HepG2 (cell line): ENCODE measurements around the gene LCA5. TPM values are rescaled to one million over a fixed set of nuclear protein-coding genes. Genes with fewer than 3 reads are reported as not detected.

Experiments used
- FOSL2 ChIP-seq: sonication (generic); formaldehyde crosslinking; IDR thresholded peaks from 2 replicates; pipeline ENCODE4 v1.4.0; 2020; ENCODE audit warnings: missing genetic modification reagents
- HOXA9 ChIP-seq: sonication (generic); formaldehyde crosslinking; IDR thresholded peaks from 2 replicates; pipeline ENCODE4 v1.8.1; 2022; ENCODE audit warnings: missing genetic modification reagents, mild to moderate bottlenecking, moderate library complexity, borderline replicate concordance
- IRF2 ChIP-seq: IDR thresholded peaks from 2 replicates; pipeline ENCODE4 v1.6.1; 2018; ENCODE audit warnings: missing genetic modification reagents, missing compliant biosample characterization
- NFRKB ChIP-seq: fragments of 450-650 bp; IDR thresholded peaks from 2 replicates; pipeline ENCODE4 v1.6.1; 2017
- NFYB ChIP-seq: sonication (generic); formaldehyde crosslinking; IDR thresholded peaks from 2 replicates; pipeline ENCODE4 v1.4.0; 2020; ENCODE audit warnings: missing genetic modification reagents
- NRL ChIP-seq: sonication (generic); formaldehyde crosslinking; IDR thresholded peaks from 2 replicates; pipeline ENCODE4 v1.5.0; 2020; ENCODE audit warnings: missing genetic modification reagents, mild to moderate bottlenecking, moderate library complexity, borderline replicate concordance
- RCOR2 ChIP-seq: IDR thresholded peaks from 2 replicates; pipeline ENCODE4 v1.6.1; 2016; ENCODE audit warnings: missing biosample characterization, missing genetic modification reagents
- SP2 ChIP-seq: sonication (generic); formaldehyde crosslinking; IDR thresholded peaks from 2 replicates; pipeline ENCODE4 v1.5.1; 2020; ENCODE audit warnings: mild to moderate bottlenecking, missing genetic modification reagents
- SPEN ChIP-seq: sonication (generic); formaldehyde crosslinking; IDR thresholded peaks from 2 replicates; pipeline ENCODE4 v1.5.1; 2020; ENCODE audit warnings: low read depth, mild to moderate bottlenecking, missing genetic modification reagents
- TIGD3 ChIP-seq: sonication (generic); formaldehyde crosslinking; IDR thresholded peaks from 2 replicates; pipeline ENCODE4 v1.5.1; 2020; ENCODE audit warnings: mild to moderate bottlenecking, missing genetic modification reagents, borderline replicate concordance
- TOPORS ChIP-seq: sonication (generic); formaldehyde crosslinking; IDR thresholded peaks from 2 replicates; pipeline ENCODE4 v1.8.0; 2023; ENCODE audit warnings: mild to moderate bottlenecking, missing genetic modification reagents
- ZFP41 ChIP-seq: sonication (generic); formaldehyde crosslinking; IDR thresholded peaks from 2 replicates; pipeline ENCODE4 v1.4.0; 2020; ENCODE audit warnings: mild to moderate bottlenecking, missing genetic modification reagents, borderline replicate concordance
- ZMYM3 ChIP-seq: sonication (generic); formaldehyde crosslinking; IDR thresholded peaks from 2 replicates; pipeline ENCODE4 v1.5.1; 2020; ENCODE audit warnings: mild to moderate bottlenecking, missing genetic modification reagents
- ZNF556 ChIP-seq: sonication (generic); formaldehyde crosslinking; IDR thresholded peaks from 2 replicates; pipeline ENCODE4 v1.4.0; 2020; ENCODE audit warnings: mild to moderate bottlenecking, missing genetic modification reagents, borderline replicate concordance
- ZNF766 ChIP-seq: sonication (generic); formaldehyde crosslinking; IDR thresholded peaks from 2 replicates; pipeline ENCODE4 v1.5.0; 2020; ENCODE audit warnings: missing genetic modification reagents, borderline replicate concordance
- ZSCAN30 ChIP-seq: sonication (generic); formaldehyde crosslinking; IDR thresholded peaks from 2 replicates; pipeline ENCODE4 v1.5.0; 2020; ENCODE audit warnings: mild to moderate bottlenecking, missing genetic modification reagents
- polyA plus RNA-seq, 8 experiments: library from polyadenylated mRNA; depleted of rRNA in 3 of 8; stranded (reverse) in 7 of 8; unstranded in 1 of 8; fragments of >200 nt; fragmentation: Illumina TruSeq in 4 of 8; extraction: Trizol in 4 of 8; gene quantifications; 2 replicates each; pipeline versions ENCODE4 v1.2.1 to v1.2.3, GENCODE V29; 2011 to 2016; ENCODE audit warnings: low read depth in 4 of 8, missing spikeins in 1 of 8, mixed read lengths in 1 of 8; ENCODE audit not compliant: insufficient read depth in 1 of 8
- total RNA-seq, 5 experiments: library from RNA; depleted of rRNA; stranded (reverse); fragments of >200 nt; fragmentation: Illumina TruSeq; extraction: Trizol; gene quantifications; 2 replicates each; pipeline ENCODE4 v1.2.3, GENCODE V29; 2016; ENCODE audit warnings: low read depth in 1 of 5
- TF ChIP-seq, protein P1 (sequence below): sonication (generic); formaldehyde crosslinking; IDR thresholded peaks from 2 replicates; pipeline ENCODE4 v1.8.1; 2023; ENCODE audit warnings: mild to moderate bottlenecking, missing genetic modification reagents
- TF ChIP-seq, protein P2 (sequence below), 2 experiments: sonication (generic) in 1 of 2; formaldehyde crosslinking in 1 of 2; IDR thresholded peaks; 2 replicates each; pipeline versions ENCODE4 v1.6.1 to v1.9.0; 2014 to 2022; ENCODE audit warnings: antibody characterized with exemption in 1 of 2, borderline replicate concordance in 1 of 2, inconsistent platforms in 1 of 2, low read depth in 1 of 2, missing genetic modification reagents in 1 of 2

LCA5 gene
- total and polyA plus RNA-seq, 2 of the 13 experiments (the other 11 are each of a cell fraction or from before 2014, with no cell fraction given): 0.84 to 4.6 TPM

GRCh38 chr6:79538106-79538971 lies 1.1 kb upstream of the LCA5 start (continued):
- TF ChIP-seq ZSCAN30 (CRISPR knock-in tag) (no peak), NFRKB (no peak), ZNF766 (CRISPR knock-in tag) (no peak), SP2 (no peak), NRL (CRISPR knock-in tag) (no peak), RCOR2 (CRISPR knock-in tag) (no peak), ZMYM3 (no peak), SPEN (CRISPR knock-in tag) (no peak), NFYB (CRISPR knock-in tag) (no peak), ZFP41 (no peak), HOXA9 (CRISPR knock-in tag) (no peak), IRF2 (no peak), TIGD3 (CRISPR knock-in tag) (no peak), TOPORS (0 out of 2 replicates have a peak, but pooled peaks have one; percentile 5), FOSL2 (no peak), ZNF556 (no peak)
- TF ChIP-seq, protein P1, sequence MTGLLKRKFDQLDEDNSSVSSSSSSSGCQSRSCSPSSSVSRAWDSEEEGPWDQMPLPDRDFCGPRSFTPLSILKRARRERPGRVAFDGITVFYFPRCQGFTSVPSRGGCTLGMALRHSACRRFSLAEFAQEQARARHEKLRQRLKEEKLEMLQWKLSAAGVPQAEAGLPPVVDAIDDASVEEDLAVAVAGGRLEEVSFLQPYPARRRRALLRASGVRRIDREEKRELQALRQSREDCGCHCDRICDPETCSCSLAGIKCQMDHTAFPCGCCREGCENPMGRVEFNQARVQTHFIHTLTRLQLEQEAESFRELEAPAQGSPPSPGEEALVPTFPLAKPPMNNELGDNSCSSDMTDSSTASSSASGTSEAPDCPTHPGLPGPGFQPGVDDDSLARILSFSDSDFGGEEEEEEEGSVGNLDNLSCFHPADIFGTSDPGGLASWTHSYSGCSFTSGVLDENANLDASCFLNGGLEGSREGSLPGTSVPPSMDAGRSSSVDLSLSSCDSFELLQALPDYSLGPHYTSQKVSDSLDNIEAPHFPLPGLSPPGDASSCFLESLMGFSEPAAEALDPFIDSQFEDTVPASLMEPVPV: no peak
- TF ChIP-seq, protein P2, sequence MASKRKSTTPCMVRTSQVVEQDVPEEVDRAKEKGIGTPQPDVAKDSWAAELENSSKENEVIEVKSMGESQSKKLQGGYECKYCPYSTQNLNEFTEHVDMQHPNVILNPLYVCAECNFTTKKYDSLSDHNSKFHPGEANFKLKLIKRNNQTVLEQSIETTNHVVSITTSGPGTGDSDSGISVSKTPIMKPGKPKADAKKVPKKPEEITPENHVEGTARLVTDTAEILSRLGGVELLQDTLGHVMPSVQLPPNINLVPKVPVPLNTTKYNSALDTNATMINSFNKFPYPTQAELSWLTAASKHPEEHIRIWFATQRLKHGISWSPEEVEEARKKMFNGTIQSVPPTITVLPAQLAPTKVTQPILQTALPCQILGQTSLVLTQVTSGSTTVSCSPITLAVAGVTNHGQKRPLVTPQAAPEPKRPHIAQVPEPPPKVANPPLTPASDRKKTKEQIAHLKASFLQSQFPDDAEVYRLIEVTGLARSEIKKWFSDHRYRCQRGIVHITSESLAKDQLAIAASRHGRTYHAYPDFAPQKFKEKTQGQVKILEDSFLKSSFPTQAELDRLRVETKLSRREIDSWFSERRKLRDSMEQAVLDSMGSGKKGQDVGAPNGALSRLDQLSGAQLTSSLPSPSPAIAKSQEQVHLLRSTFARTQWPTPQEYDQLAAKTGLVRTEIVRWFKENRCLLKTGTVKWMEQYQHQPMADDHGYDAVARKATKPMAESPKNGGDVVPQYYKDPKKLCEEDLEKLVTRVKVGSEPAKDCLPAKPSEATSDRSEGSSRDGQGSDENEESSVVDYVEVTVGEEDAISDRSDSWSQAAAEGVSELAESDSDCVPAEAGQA (IDR thresholded peaks at IDR 0.05; ENCODE audit: low read depth): no peak
- TF ChIP-seq, protein P2 (CRISPR knock-in tag; IDR thresholded peaks at IDR 0.05; ENCODE audit: borderline replicate concordance): no peak
